ENCODE measurements around the gene CARD19. TPM values are rescaled to one million over a fixed set of nuclear protein-coding genes. Genes with fewer than 3 reads are reported as not detected.

CARD19 gene
- polyA plus RNA-seq, 1 experiment: 25.2 TPM

GRCh38 chr9:93137362-93137761 is 41.3 kb downstream of the CARD19 start:
- no peak overlapping the region for H3K27ac ChIP-seq (ENCODE audit: low read depth, low read length)
- CTCF ChIA-PET: no interaction called here
- POLR2A ChIA-PET: no interaction called here
- no peak for TF ChIP-seq CTCF (IDR thresholded peaks at IDR 0.05; ENCODE audit: low read depth, low read length)
- peaks cover 6% of the 10 kb centered on the region for H3K9me3 ChIP-seq (ENCODE audit: control insufficient read depth, insufficient read depth, low read length)
- no peak overlapping the region for H3K4me3 ChIP-seq (ENCODE audit: low read depth, low read length)
- no peak for DNase-seq (ENCODE audit: low read depth, low spot score)
- H3K27me3 ChIP-seq (ENCODE audit: control insufficient read depth, insufficient read depth, low read length): no peaks in the 10 kb centered on the region

- Histone ChIP-seq H3K4me3 (ENCODE audit: low read depth, low read length) (no peak overlapping the region), H3K27ac (ENCODE audit: low read depth, low read length) (no peak overlapping the region), H3K27me3 (ENCODE audit: control insufficient read depth, insufficient read depth, low read length) (no peaks in the 10 kb centered on the region), H3K9me3 (ENCODE audit: control insufficient read depth, insufficient read depth, low read length) (peaks cover 6% of the 10 kb centered on the region)
- TF ChIP-seq CTCF (IDR thresholded peaks at IDR 0.05; ENCODE audit: low read depth, low read length): no peak
- ChIA-PET POLR2A (no interaction called here), CTCF (interaction anchor here (1.9 kb wide), 1 partner anchor 29 kb away, joined by 9 read pairs; no protein-coding TSS in a partner anchor)
- DNase-seq (ENCODE audit: low read depth, low spot score): no peak
These were observed 42.3 kb downstream of the CARD19 start for GRCh38 chr9:93138171-93138764.

- ChIA-PET POLR2A (no interaction called here), CTCF (interaction anchor here (1.9 kb wide), 1 partner anchor 30 kb away, joined by 9 read pairs; no protein-coding TSS in a partner anchor)
- no peak overlapping the region for H3K27ac ChIP-seq (ENCODE audit: low read depth, low read length)
- H3K27me3 ChIP-seq (ENCODE audit: control insufficient read depth, insufficient read depth, low read length): no peaks in the 10 kb centered on the region
- H3K9me3 ChIP-seq (ENCODE audit: control insufficient read depth, insufficient read depth, low read length): peaks cover 6% of the 10 kb centered on the region
- DNase-seq (ENCODE audit: low read depth, low spot score): no peak
- no peak overlapping the region for H3K4me3 ChIP-seq (ENCODE audit: low read depth, low read length)
- TF ChIP-seq CTCF (IDR thresholded peaks at IDR 0.05; ENCODE audit: low read depth, low read length): no peak
These were observed 43.6 kb downstream of the CARD19 start for GRCh38 chr9:93139365-93140182.

- DNase-seq (ENCODE audit: low read depth, low spot score): no peak
- CTCF ChIA-PET: interaction anchor here (0.5 to 1.4 kb wide), 3 partner anchors 12 to 33 kb away, joined by 3 to 5 read pairs (median 4); no protein-coding TSS in a partner anchor
- POLR2A ChIA-PET: no interaction called here
These were observed 45.9 kb downstream of the CARD19 start for GRCh38 chr9:93141771-93142483.

More at GRCh38 chr9:93141771-93142483, 45.9 kb downstream of the CARD19 start:
- Histone ChIP-seq H3K27me3 (ENCODE audit: control insufficient read depth, insufficient read depth, low read length) (no peaks in the 10 kb centered on the region), H3K27ac (ENCODE audit: low read depth, low read length) (no peak overlapping the region), H3K9me3 (ENCODE audit: control insufficient read depth, insufficient read depth, low read length) (peaks cover 6% of the 10 kb centered on the region), H3K4me3 (ENCODE audit: low read depth, low read length) (no peak overlapping the region)
- TF ChIP-seq CTCF (IDR thresholded peaks at IDR 0.05; ENCODE audit: low read depth, low read length): no peak
